HCT116 (cell line): ENCODE measurements around the gene DGCR8. TPM values are rescaled to one million over a fixed set of nuclear protein-coding genes. Genes with fewer than 3 reads are reported as not detected.

Source experiments
- ATAC-seq: fragments of 200-7000 bp; cut with Tn5 transposase; 2 replicates; pipeline ENCODE4 v1.9.1; 2020; ENCODE audit warnings: mild to moderate bottlenecking, moderate library complexity
- BruUV-seq: library from RNA; stranded (reverse); fragments of 400-500 nt; replicated peaks from 2 replicates; lab custom pipeline; 2021; lab: Mats Ljungman, UMichigan
- CTCF ChIA-PET: fragments of 300-600 bp; sonication (Branson Sonifier 250); formaldehyde crosslinking; loops from one replicate; lab custom pipeline; 2021; ENCODE audit warnings: antibody characterized with exemption; lab: Charles Lee
- POLR2A ChIA-PET: fragments of 300-600, 350-600 bp; sonication (Branson Sonifier 250); formaldehyde crosslinking; loops from one replicate; lab custom pipeline; 2021; ENCODE audit warnings: antibody characterized with exemption; lab: Charles Lee
- RAD21 ChIA-PET, 2 experiments: fragments of 300-600 bp; sonication (Branson Sonifier 250); formaldehyde crosslinking; loops; one replicate each; lab custom pipeline; 2023; ENCODE audit warnings: low total read pairs in 2 of 2; ENCODE audit not compliant: uncharacterized antibody in 2 of 2, unreplicated experiment in 2 of 2, low non-redundant PET in 1 of 2; lab: Charles Lee
- DNase-seq: peaks from one replicate; pipeline ENCODE4 v3.0.0-alpha.2; 2010; ENCODE audit warnings: low read depth, low spot score
- H2AFZ ChIP-seq: fragments of 200-600 bp; shearing (Covaris generic), sonication (generic); 2 replicates; pipeline ENCODE4 v1.6.1; 2017; ENCODE audit warnings: low read depth, mixed run types, mixed read lengths, antibody characterized with exemption, low read length; ENCODE audit not compliant: poor library complexity, severe bottlenecking
- H3K27ac ChIP-seq: 2 replicates; pipeline ENCODE4 v1.5.1; 2012; ENCODE audit warnings: low read depth, low read length
- H3K27me3 ChIP-seq: fragments of 200-600 bp; sonication (generic); 2 replicates; pipeline ENCODE4 v1.6.1; 2016; ENCODE audit warnings: mixed run types, low read length, mixed read lengths; ENCODE audit not compliant: insufficient read depth
- H3K36me3 ChIP-seq, 2 experiments: fragments of 200-500 bp in 1 of 2; fragments of 200-600 bp in 1 of 2; sonication (Bioruptor generic) in 1 of 2; sonication (generic) in 1 of 2; 2 replicates each; pipeline versions ENCODE4 v1.5.1 to v1.6.1; 2014 to 2016; ENCODE audit warnings: low read length in 2 of 2, inconsistent platforms in 1 of 2, mixed read lengths in 1 of 2, mixed run types in 1 of 2; ENCODE audit not compliant: insufficient read depth in 2 of 2, control insufficient read depth in 1 of 2
- H3K4me1 ChIP-seq, 2 experiments: fragments of 200-600 bp in 1 of 2; sonication (generic) in 1 of 2; 2 replicates each; pipeline versions ENCODE4 v1.5.1 to v1.6.1; 2012 to 2017; ENCODE audit warnings: low read length in 2 of 2, inconsistent platforms in 1 of 2, mild to moderate bottlenecking in 1 of 2, mixed read lengths in 1 of 2, mixed run types in 1 of 2, moderate library complexity in 1 of 2; ENCODE audit not compliant: insufficient read depth in 2 of 2, control insufficient read depth in 1 of 2
- H3K4me2 ChIP-seq: fragments of 200-600 bp; sonication (generic); 2 replicates; pipeline ENCODE4 v1.6.1; 2017; ENCODE audit warnings: mixed run types, low read length, mixed read lengths
- H3K4me3 ChIP-seq, 2 experiments: fragments of 200-600 bp in 1 of 2; sonication (generic) in 1 of 2; replicated peaks in 1 of 2; 2 replicates each; pipeline ENCODE4 v1.5.1; 2011 to 2016; ENCODE audit warnings: low read length in 2 of 2, control low read depth in 1 of 2, low read depth in 1 of 2, mild to moderate bottlenecking in 1 of 2, mixed read lengths in 1 of 2, mixed run types in 1 of 2
- H3K79me2 ChIP-seq: fragments of 200-600 bp; sonication (generic); 2 replicates; pipeline ENCODE4 v1.6.1; 2017; ENCODE audit warnings: mild to moderate bottlenecking, mixed run types, low read length, moderate library complexity, mixed read lengths; ENCODE audit not compliant: insufficient read depth
- H3K9ac ChIP-seq: fragments of 200-600 bp; sonication (generic); 2 replicates; pipeline ENCODE4 v1.6.1; 2016; ENCODE audit warnings: low read length, mixed read lengths
- H3K9me2 ChIP-seq: fragments of 200-600 bp; sonication (generic), shearing (Covaris generic); 2 replicates; pipeline ENCODE4 v1.6.1; 2017; ENCODE audit warnings: mixed run types, mild to moderate bottlenecking, moderate library complexity; ENCODE audit not compliant: insufficient read depth
- H3K9me3 ChIP-seq, 2 experiments: fragments of 200-500 bp in 1 of 2; fragments of 200-600 bp in 1 of 2; sonication (Bioruptor generic) in 1 of 2; sonication (generic) in 1 of 2; 2 replicates each; pipeline ENCODE4 v1.6.1; 2014 to 2017; ENCODE audit warnings: low read length in 2 of 2, mixed read lengths in 2 of 2, inconsistent platforms in 1 of 2, low read depth in 1 of 2, mild to moderate bottlenecking in 1 of 2, mixed run types in 1 of 2, moderate library complexity in 1 of 2; ENCODE audit not compliant: control insufficient read depth in 1 of 2, insufficient read depth in 1 of 2
- H4K20me1 ChIP-seq: fragments of 200-600 bp; sonication (generic), shearing (Covaris generic); 2 replicates; pipeline ENCODE4 v1.6.1; 2017; ENCODE audit warnings: mixed run types, mild to moderate bottlenecking, moderate library complexity; ENCODE audit not compliant: insufficient read depth
- ATF3 ChIP-seq: IDR thresholded peaks from 2 replicates; pipeline ENCODE4 v1.6.1; 2012
- CBX3 ChIP-seq: IDR thresholded peaks from 2 replicates; pipeline ENCODE4 v1.6.1; 2012; ENCODE audit warnings: low read depth
- CEBPB ChIP-seq: IDR thresholded peaks from 2 replicates; pipeline ENCODE4 v1.6.1; 2012; ENCODE audit warnings: low read depth
- CTCF ChIP-seq, 3 experiments: fragments of 200-600 bp in 1 of 3; sonication (generic) in 1 of 3; IDR thresholded peaks in 2 of 3; conservative IDR thresholded peaks in 1 of 3; 2 replicates each; pipeline ENCODE4 v1.5.1; 2012 to 2017; ENCODE audit warnings: low read depth in 2 of 3, low read length in 2 of 3, antibody characterized with exemption in 1 of 3, borderline replicate concordance in 1 of 3, control low read depth in 1 of 3, mild to moderate bottlenecking in 1 of 3, mixed read lengths in 1 of 3, mixed run types in 1 of 3, moderate library complexity in 1 of 3; ENCODE audit not compliant: insufficient read depth in 1 of 3
- EGR1 ChIP-seq: IDR thresholded peaks from 2 replicates; pipeline ENCODE4 v1.6.1; 2012; ENCODE audit warnings: low read depth
- ELF1 ChIP-seq: IDR thresholded peaks from 2 replicates; pipeline ENCODE4 v1.6.1; 2012; ENCODE audit warnings: low read depth, borderline replicate concordance
- EZH2 ChIP-seq: fragments of 200-600 bp; sonication (generic); IDR thresholded peaks from 2 replicates; pipeline ENCODE4 v1.6.1; 2017; ENCODE audit warnings: antibody characterized with exemption, mixed run types
- EZH2phosphoT487 ChIP-seq: fragments of 200-600 bp; IDR thresholded peaks from 2 replicates; pipeline ENCODE4 v1.6.1; 2018; ENCODE audit warnings: antibody characterized with exemption, borderline replicate concordance
- FOSL1 ChIP-seq: IDR thresholded peaks from 2 replicates; pipeline ENCODE4 v1.6.1; 2012; ENCODE audit warnings: low read depth
- JUND ChIP-seq: IDR thresholded peaks from 2 replicates; pipeline ENCODE4 v1.6.1; 2012
- POLR2A ChIP-seq: IDR thresholded peaks from 2 replicates; pipeline ENCODE4 v1.7.0; 2011; ENCODE audit warnings: borderline replicate concordance; ENCODE audit not compliant: insufficient read depth, insufficient read length; ENCODE audit errors: extremely low read depth
- POLR2AphosphoS5 ChIP-seq: IDR thresholded peaks from 2 replicates; pipeline ENCODE4 v1.6.1; 2011; ENCODE audit warnings: mild to moderate bottlenecking, low read depth, low read length, moderate library complexity
- RAD21 ChIP-seq: IDR thresholded peaks from 2 replicates; pipeline ENCODE4 v1.6.1; 2012; ENCODE audit warnings: low read depth, mild to moderate bottlenecking
- SIN3A ChIP-seq: IDR thresholded peaks from 2 replicates; pipeline ENCODE4 v1.6.1; 2012; ENCODE audit warnings: low read depth
- TCF7L2 ChIP-seq: IDR thresholded peaks from 2 replicates; pipeline ENCODE4 v1.7.0; 2011; ENCODE audit warnings: borderline replicate concordance, inconsistent platforms; ENCODE audit not compliant: insufficient read depth, insufficient read length; ENCODE audit errors: extremely low read depth
- YY1 ChIP-seq: IDR thresholded peaks from 2 replicates; pipeline ENCODE4 v1.6.1; 2011; ENCODE audit warnings: low read length, low read depth, moderate library complexity, mild to moderate bottlenecking; ENCODE audit not compliant: insufficient replicate concordance; ENCODE audit errors: extremely low read depth
- ZFX ChIP-seq: fragments of 450-650 bp; IDR thresholded peaks from 2 replicates; pipeline ENCODE4 v1.6.1; 2017
- ZNF274 ChIP-seq: fragments of 200-500 bp; sonication (Bioruptor generic); IDR thresholded peaks from 2 replicates; pipeline ENCODE4 v1.6.1; 2014; ENCODE audit warnings: mild to moderate bottlenecking, low read depth, low read length, inconsistent platforms
- intact Hi-C: fragments of 100-400 bp; cut with micrococcal nuclease; formaldehyde crosslinking; loops from 2 replicates; pipeline ENCODE4 v1.10.0; 2022
- total RNA-seq: library from RNA; stranded (reverse); gene quantifications from one replicate; pipeline ENCODE4 v1.2.1, GENCODE V29; 2021; ENCODE audit not compliant: unreplicated experiment
- TF ChIP-seq, protein P1 (sequence below): IDR thresholded peaks from 2 replicates; pipeline ENCODE4 v1.6.1; 2012
- TF ChIP-seq, protein P2 (sequence below): IDR thresholded peaks from 2 replicates; pipeline ENCODE4 v1.6.1; 2012; ENCODE audit warnings: low read depth

DGCR8 gene
- total RNA-seq, 1 experiment from 2014 or later = 43.8 TPM

- TF ChIP-seq YY1 (no peak), ZFX (no peak)
Observed at GRCh38 chr22:20090730-20091240, 10.7 kb downstream of the DGCR8 start (continued).

- peaks cover 81% of the 10 kb centered on the region for H3K79me2 ChIP-seq
- no TSS peak for BruUV-seq
- no peak for DNase-seq
- no peak overlapping the region for H3K9ac ChIP-seq
- ChIA-PET RAD21 (no interaction called here), POLR2A (no interaction called here), CTCF (no interaction called here)
- H3K36me3 ChIP-seq = peaks cover 89 to 94% of the 10 kb centered on the region in 2 experiments
- H3K4me2 ChIP-seq = no peak overlapping the region
- H4K20me1 ChIP-seq = no peaks in the 10 kb centered on the region
- no peak overlapping the region for H3K27ac ChIP-seq
- no peaks in the 10 kb centered on the region for H3K4me1 ChIP-seq
- H3K27me3 ChIP-seq = no peaks in the 10 kb centered on the region
- no peaks in the 10 kb centered on the region for H3K9me3 ChIP-seq
- intact Hi-C loops = no loop called here
- H3K9me2 ChIP-seq = no peaks in the 10 kb centered on the region
- ATAC-seq = no peak
- no peak overlapping the region for H3K4me3 ChIP-seq
- no peak overlapping the region for H2AFZ ChIP-seq
- TF ChIP-seq ELF1 (no peak), ZNF274 (no peak), RAD21 (no peak), ATF3 (no peak), EGR1 (no peak), SIN3A (no peak), EZH2phosphoT487 (no peak), CTCF (IDR thresholded peaks at IDR 0.05 in 2 of 3, conservative IDR thresholded peaks at IDR 0.05 in 1 of 3; ENCODE audit: borderline replicate concordance in 1 of 3, insufficient read depth in 1 of 3, low read depth in 2 of 3, low read length in 2 of 3) (no peak), TCF7L2 (no peak), POLR2A (no peak), JUND (no peak), CEBPB (no peak), POLR2AphosphoS5 (no peak), FOSL1 (no peak), EZH2 (no peak), CBX3 (no peak)
- TF ChIP-seq, protein P1, sequence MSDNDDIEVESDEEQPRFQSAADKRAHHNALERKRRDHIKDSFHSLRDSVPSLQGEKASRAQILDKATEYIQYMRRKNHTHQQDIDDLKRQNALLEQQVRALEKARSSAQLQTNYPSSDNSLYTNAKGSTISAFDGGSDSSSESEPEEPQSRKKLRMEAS = no peak
- TF ChIP-seq, protein P2, sequence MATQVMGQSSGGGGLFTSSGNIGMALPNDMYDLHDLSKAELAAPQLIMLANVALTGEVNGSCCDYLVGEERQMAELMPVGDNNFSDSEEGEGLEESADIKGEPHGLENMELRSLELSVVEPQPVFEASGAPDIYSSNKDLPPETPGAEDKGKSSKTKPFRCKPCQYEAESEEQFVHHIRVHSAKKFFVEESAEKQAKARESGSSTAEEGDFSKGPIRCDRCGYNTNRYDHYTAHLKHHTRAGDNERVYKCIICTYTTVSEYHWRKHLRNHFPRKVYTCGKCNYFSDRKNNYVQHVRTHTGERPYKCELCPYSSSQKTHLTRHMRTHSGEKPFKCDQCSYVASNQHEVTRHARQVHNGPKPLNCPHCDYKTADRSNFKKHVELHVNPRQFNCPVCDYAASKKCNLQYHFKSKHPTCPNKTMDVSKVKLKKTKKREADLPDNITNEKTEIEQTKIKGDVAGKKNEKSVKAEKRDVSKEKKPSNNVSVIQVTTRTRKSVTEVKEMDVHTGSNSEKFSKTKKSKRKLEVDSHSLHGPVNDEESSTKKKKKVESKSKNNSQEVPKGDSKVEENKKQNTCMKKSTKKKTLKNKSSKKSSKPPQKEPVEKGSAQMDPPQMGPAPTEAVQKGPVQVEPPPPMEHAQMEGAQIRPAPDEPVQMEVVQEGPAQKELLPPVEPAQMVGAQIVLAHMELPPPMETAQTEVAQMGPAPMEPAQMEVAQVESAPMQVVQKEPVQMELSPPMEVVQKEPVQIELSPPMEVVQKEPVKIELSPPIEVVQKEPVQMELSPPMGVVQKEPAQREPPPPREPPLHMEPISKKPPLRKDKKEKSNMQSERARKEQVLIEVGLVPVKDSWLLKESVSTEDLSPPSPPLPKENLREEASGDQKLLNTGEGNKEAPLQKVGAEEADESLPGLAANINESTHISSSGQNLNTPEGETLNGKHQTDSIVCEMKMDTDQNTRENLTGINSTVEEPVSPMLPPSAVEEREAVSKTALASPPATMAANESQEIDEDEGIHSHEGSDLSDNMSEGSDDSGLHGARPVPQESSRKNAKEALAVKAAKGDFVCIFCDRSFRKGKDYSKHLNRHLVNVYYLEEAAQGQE = no peak
Observed at GRCh38 chr22:20091690-20092476, 11.8 kb downstream of the DGCR8 start.
